ENCODE measurements around the gene ZDHHC22.

- TF ChIP-seq EZH2phosphoT487 (IDR thresholded peaks at IDR 0.05; ENCODE audit: borderline replicate concordance, low read length): no peak
- TF ChIP-seq CTCF (IDR thresholded peaks at IDR 0.05; ENCODE audit: low read depth, low read length, poor library complexity, severe bottlenecking): no peak
Observed at GRCh38 chr14:77116172-77116817, 25.3 kb downstream of the ZDHHC22 start.

Measured in DOHH2 (cell line).